ENCODE measurements around the gene AGA. TPM values are rescaled to one million over a fixed set of nuclear protein-coding genes. Genes with fewer than 3 reads are reported as not detected.

AGA gene
- total and polyA plus RNA-seq, 8 donors, result 5.5 to 16.7 (median 13.4) TPM

DNA sequence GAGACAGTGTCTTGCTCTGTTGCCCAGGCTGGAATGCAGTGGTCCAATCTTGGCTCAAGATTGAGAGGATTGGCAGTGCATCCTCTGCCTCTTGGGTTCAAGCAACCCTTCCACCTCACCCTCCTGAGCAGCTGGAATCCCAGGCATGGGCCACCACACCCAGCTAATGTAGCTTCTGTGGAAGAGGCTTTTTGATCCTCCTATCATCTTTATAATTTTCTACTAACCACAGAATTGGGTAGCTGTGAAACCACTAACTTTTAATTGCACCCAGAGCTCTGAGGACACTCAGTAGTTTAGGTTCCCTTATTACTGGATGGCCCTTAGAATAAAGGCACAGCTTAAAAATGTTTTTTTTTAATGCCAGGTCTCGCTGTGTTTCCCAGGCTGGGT is 8.9 kb upstream of the AGA start:
- Histone ChIP-seq H3K9me3 (no peaks in the 10 kb centered on the region), H3K4me3 (no peak overlapping the region), H3K27ac (no peak overlapping the region), H3K36me3 (no peaks in the 10 kb centered on the region), H3K27me3 (no peaks in the 10 kb centered on the region), H3K4me1 (no peaks in the 10 kb centered on the region)
- intact Hi-C loops (cut with DNase I), result no loop called here
- no peak for FAIRE-seq
- 80 to 88% methylated on average over 1 of the region's 1 CpG for WGBS, 2 donors
- TF ChIP-seq CTCF (IDR thresholded peaks at IDR 0.05), result no peak
- DNase-seq, result no peak
- ATAC-seq, result no peak

- DNase-seq (no peak), FAIRE-seq (no peak), ATAC-seq (no peak)
- Histone ChIP-seq H3K4me1 (no peaks in the 10 kb centered on the region), H3K27ac (no peak overlapping the region), H3K27me3 (no peaks in the 10 kb centered on the region), H3K9me3 (no peaks in the 10 kb centered on the region), H3K4me3 (no peak overlapping the region), H3K36me3 (no peaks in the 10 kb centered on the region)
- TF ChIP-seq CTCF (IDR thresholded peaks at IDR 0.05), result no peak
- 88 to 93% methylated on average over 4 of the region's 4 CpGs for WGBS, 2 donors
- intact Hi-C loops (cut with DNase I), result no loop called here
Observed at GRCh38 chr4:177450426-177451107, 8.3 kb upstream of the AGA start.

- intact Hi-C loops (cut with DNase I), result no loop called here
- no peak for FAIRE-seq
- H3K4me3 ChIP-seq, result no peak overlapping the region
- WGBS, 2 donors, result 36 to 58% methylated on average over 1 of the region's 1 CpG
- no peak for DNase-seq
- no peaks in the 10 kb centered on the region for H3K4me1 ChIP-seq
- TF ChIP-seq CTCF (IDR thresholded peaks at IDR 0.05), result no peak
- H3K9me3 ChIP-seq, result no peaks in the 10 kb centered on the region
- no peaks in the 10 kb centered on the region for H3K27me3 ChIP-seq
- H3K27ac ChIP-seq, result no peak overlapping the region
- no peak for ATAC-seq
- H3K36me3 ChIP-seq, result no peaks in the 10 kb centered on the region
Observed at GRCh38 chr4:177448850-177449249, 6.6 kb upstream of the AGA start.

GRCh38 chr4:177447417-177448004 is 5.3 kb upstream of the AGA start:
- Histone ChIP-seq H3K9me3 (no peaks in the 10 kb centered on the region), H3K4me1 (peaks cover 0 to 4% (median 4%) of the 10 kb centered on the region in 3 donors), H3K27me3 (no peaks in the 10 kb centered on the region), H3K36me3 (no peaks in the 10 kb centered on the region), H3K27ac (no peak overlapping the region), H3K4me3 (no peak overlapping the region)
- intact Hi-C loops (cut with DNase I), result no loop called here
- FAIRE-seq, result peak; percentile 32
- ATAC-seq, result no peak
- no peak for TF ChIP-seq CTCF (IDR thresholded peaks at IDR 0.05)
- no peak for DNase-seq
- WGBS, 2 donors, result 62 to 73% methylated on average over 1 of the region's 1 CpG

DNA sequence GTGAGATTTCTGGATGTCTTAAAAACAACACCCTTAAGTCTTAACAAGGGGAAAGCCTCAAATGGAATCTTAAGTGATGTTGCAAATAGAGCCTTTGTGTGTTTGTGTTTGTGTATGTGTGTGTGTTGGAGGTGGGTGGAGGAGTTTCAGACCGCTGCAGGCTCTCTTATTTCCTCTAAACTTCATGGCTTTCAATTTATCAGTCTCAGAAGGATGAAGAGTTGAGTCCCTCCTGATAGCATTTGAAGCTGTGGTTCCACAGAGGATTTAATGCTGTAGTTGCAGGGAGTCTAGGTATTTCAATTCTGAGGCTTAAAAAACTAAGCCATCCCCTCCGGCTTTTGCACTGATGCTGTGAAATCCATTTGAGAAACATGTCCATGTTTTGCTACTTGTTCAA is 4.3 kb upstream of the AGA start:
- Histone ChIP-seq H3K27me3 (no peaks in the 10 kb centered on the region), H3K4me1 (peaks cover 0 to 4% (median 4%) of the 10 kb centered on the region in 3 donors), H3K4me3 (no peak overlapping the region), H3K27ac (no peak overlapping the region), H3K9me3 (no peaks in the 10 kb centered on the region), H3K36me3 (no peaks in the 10 kb centered on the region)
- ATAC-seq, result no peak
- intact Hi-C loops (cut with DNase I), result no loop called here
- 82 to 86% methylated on average over 2 of the region's 2 CpGs for WGBS, 2 donors
- no peak for FAIRE-seq
- TF ChIP-seq CTCF (IDR thresholded peaks at IDR 0.05), result no peak
- DNase-seq, result no peak
